ENCODE data around the gene FGFR2.

Gene FGFR2

DNA sequence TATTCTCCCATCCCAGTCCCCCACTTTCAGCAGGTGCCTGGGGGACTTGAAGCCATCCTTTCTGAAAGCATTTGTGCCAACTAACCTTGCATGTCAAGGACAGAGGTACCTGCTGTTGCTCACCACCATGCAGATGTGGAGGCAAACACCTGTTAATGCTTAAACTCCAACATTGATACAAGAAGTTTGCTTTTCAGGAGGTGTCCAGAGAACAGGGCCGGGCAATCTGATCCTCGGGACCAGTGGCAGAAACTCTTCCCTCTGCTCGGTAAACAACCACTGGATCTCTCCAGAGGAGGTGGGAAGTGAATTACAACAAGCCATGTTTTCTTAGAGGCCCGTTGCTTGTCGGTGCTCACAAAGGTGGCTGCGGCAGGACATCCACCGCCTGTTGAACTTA, 54.7 kb downstream of the FGFR2 start:
- Histone ChIP-seq H3K27me3 (ENCODE audit: control insufficient read depth, low read length) (no peaks in the 10 kb centered on the region), H3K4me1 (ENCODE audit: control insufficient read depth, low read length) (no peaks in the 10 kb centered on the region), H3K36me3 (ENCODE audit: control insufficient read depth, low read length) (no peaks in the 10 kb centered on the region)

DNA sequence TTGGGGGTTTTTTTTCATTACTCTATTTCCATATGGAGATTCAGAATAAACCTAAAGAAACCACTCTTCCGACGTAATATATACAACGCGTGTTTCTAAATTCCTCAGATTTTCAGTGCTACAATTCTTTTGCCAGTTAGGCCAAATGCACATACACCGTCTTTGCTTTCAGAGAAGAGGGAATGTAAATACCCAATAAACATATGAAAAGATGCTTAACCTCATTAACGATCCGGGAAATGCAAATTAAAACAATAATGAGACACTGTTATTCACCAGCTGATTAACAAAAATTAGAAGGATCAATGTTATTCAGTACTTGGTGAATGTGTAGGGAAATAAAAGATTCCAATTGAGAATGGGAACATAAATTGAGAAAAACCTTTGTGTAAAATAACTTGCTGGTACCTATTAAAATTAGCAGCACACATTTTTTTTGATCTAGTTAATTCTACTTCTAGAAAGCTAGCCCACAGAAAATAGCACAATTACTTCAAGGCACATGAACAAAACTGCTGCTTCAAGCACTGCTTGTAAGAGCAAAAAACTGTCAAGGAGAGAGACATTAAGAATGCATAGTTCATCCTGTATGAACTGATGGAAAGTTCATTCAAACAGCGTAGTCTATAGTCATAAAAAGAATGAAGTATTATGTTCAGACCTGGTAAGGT, 56.7 kb downstream of the FGFR2 start:
- no peaks in the 10 kb centered on the region for H4K20me1 ChIP-seq (ENCODE audit: control insufficient read depth, insufficient read depth, low read depth, low read length)
- H3F3A ChIP-seq (ENCODE audit: control insufficient read depth, insufficient read depth): no peaks in the 10 kb centered on the region
- H3K27ac ChIP-seq (ENCODE audit: low read depth, low read length): no peak overlapping the region
- TF ChIP-seq, protein P1, sequence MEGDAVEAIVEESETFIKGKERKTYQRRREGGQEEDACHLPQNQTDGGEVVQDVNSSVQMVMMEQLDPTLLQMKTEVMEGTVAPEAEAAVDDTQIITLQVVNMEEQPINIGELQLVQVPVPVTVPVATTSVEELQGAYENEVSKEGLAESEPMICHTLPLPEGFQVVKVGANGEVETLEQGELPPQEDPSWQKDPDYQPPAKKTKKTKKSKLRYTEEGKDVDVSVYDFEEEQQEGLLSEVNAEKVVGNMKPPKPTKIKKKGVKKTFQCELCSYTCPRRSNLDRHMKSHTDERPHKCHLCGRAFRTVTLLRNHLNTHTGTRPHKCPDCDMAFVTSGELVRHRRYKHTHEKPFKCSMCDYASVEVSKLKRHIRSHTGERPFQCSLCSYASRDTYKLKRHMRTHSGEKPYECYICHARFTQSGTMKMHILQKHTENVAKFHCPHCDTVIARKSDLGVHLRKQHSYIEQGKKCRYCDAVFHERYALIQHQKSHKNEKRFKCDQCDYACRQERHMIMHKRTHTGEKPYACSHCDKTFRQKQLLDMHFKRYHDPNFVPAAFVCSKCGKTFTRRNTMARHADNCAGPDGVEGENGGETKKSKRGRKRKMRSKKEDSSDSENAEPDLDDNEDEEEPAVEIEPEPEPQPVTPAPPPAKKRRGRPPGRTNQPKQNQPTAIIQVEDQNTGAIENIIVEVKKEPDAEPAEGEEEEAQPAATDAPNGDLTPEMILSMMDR (IDR thresholded peaks at IDR 0.05; ENCODE audit: low read depth, low read length, poor library complexity, severe bottlenecking): no peak
- no peak for TF ChIP-seq EZH2phosphoT487 (IDR thresholded peaks at IDR 0.05; ENCODE audit: borderline replicate concordance, low read length)
- H3K27me3 ChIP-seq (ENCODE audit: control insufficient read depth, low read length): no peaks in the 10 kb centered on the region
- no peaks in the 10 kb centered on the region for H3K9me3 ChIP-seq (ENCODE audit: control insufficient read depth, insufficient read depth, low read length)
- no peak overlapping the region for H3K4me3 ChIP-seq (ENCODE audit: low read length)
- no peak overlapping the region for H3K4me2 ChIP-seq (ENCODE audit: low read length)
- H3K9me2 ChIP-seq (replicated peaks; ENCODE audit: control insufficient read depth, low read length): no peaks in the 10 kb centered on the region
- H3K36me3 ChIP-seq (ENCODE audit: control insufficient read depth, low read length): no peaks in the 10 kb centered on the region
- no peaks in the 10 kb centered on the region for H3K4me1 ChIP-seq (ENCODE audit: control insufficient read depth, low read length)
- H3K79me2 ChIP-seq (ENCODE audit: control insufficient read depth, low read length): no peaks in the 10 kb centered on the region

More for the DNA sequence above, 54.7 kb downstream of the FGFR2 start:
- Histone ChIP-seq H3K9me2 (replicated peaks; ENCODE audit: control insufficient read depth, low read length) (no peaks in the 10 kb centered on the region), H3K4me2 (ENCODE audit: low read length) (no peak overlapping the region), H4K20me1 (ENCODE audit: control insufficient read depth, insufficient read depth, low read depth, low read length) (no peaks in the 10 kb centered on the region), H3K27ac (ENCODE audit: low read depth, low read length) (no peak overlapping the region), H3K79me2 (ENCODE audit: control insufficient read depth, low read length) (no peaks in the 10 kb centered on the region), H3K9me3 (ENCODE audit: control insufficient read depth, insufficient read depth, low read length) (no peaks in the 10 kb centered on the region), H3K4me3 (ENCODE audit: low read length) (no peak overlapping the region), H3F3A (ENCODE audit: control insufficient read depth, insufficient read depth) (no peaks in the 10 kb centered on the region)
- no peak for TF ChIP-seq EZH2phosphoT487 (IDR thresholded peaks at IDR 0.05; ENCODE audit: borderline replicate concordance, low read length)
- TF ChIP-seq, protein P1 (IDR thresholded peaks at IDR 0.05; ENCODE audit: low read depth, low read length, poor library complexity, severe bottlenecking): no peak

DNA sequence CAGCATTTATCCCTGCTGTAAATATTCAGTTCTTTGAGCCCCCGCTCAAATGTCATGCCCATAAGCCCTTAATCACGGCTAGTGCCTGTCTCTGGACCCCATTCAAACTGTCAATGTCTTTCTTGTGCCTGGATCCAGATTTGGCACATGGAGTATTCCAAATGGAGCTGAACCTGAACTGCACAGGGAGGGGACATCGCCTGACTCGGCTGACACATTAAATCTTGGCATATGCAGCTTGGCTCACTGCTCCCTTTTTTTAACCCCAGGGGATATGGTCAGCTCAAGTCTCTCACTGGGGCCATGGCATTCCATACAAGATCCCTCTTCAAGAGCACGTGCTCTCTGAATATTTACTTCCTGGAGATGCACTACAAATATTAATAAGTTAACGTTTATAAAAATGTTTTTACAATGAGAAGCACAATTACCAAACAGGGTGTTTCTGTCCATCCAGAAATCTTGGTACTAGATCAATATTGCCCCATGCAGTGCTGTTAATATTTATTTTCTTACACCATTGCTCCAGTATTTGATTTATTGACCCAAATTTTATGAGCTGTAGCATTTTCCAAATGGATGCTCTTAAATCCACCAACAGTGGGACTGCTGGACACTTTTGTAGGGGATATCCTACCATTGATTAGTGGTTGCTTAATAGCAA, 57.4 kb downstream of the FGFR2 start:
- TF ChIP-seq, protein P1 (IDR thresholded peaks at IDR 0.05; ENCODE audit: low read depth, low read length, poor library complexity, severe bottlenecking): no peak
- H3F3A ChIP-seq (ENCODE audit: control insufficient read depth, insufficient read depth): no peaks in the 10 kb centered on the region
- H3K4me2 ChIP-seq (ENCODE audit: low read length): no peak overlapping the region
- no peak overlapping the region for H3K27ac ChIP-seq (ENCODE audit: low read depth, low read length)
- no peaks in the 10 kb centered on the region for H3K79me2 ChIP-seq (ENCODE audit: control insufficient read depth, low read length)
- H3K4me3 ChIP-seq (ENCODE audit: low read length): no peak overlapping the region
- no peaks in the 10 kb centered on the region for H3K27me3 ChIP-seq (ENCODE audit: control insufficient read depth, low read length)
- no peaks in the 10 kb centered on the region for H3K4me1 ChIP-seq (ENCODE audit: control insufficient read depth, low read length)
- H3K9me3 ChIP-seq (ENCODE audit: control insufficient read depth, insufficient read depth, low read length): no peaks in the 10 kb centered on the region
- no peaks in the 10 kb centered on the region for H3K9me2 ChIP-seq (replicated peaks; ENCODE audit: control insufficient read depth, low read length)
- H3K36me3 ChIP-seq (ENCODE audit: control insufficient read depth, low read length): no peaks in the 10 kb centered on the region
- no peaks in the 10 kb centered on the region for H4K20me1 ChIP-seq (ENCODE audit: control insufficient read depth, insufficient read depth, low read depth, low read length)
